SJCRH30 (cell line): ENCODE results near the gene LGR6. TPM values are rescaled to one million over a fixed set of nuclear protein-coding genes. Genes with fewer than 3 reads are reported as not detected.
"Not testable (repeated sequence)": the region's sequence is repeated elsewhere in the genome, so short reads cannot be mapped to it uniquely, and the experiment has no call there.

ENCODE experiments used
- DNase-seq, 2 experiments: peaks; one replicate each; pipeline ENCODE4 v3.0.0-alpha.2; 2015 to 2020
- H3K27ac ChIP-seq: fragments of 250-450 bp; sonication (Bioruptor Pico); 2 replicates; pipeline ENCODE4 v1.5.1; 2020; ENCODE audit warnings: mild to moderate bottlenecking, moderate library complexity
- H3K27me3 ChIP-seq: fragments of 250-450 bp; sonication (Bioruptor Pico); 2 replicates; pipeline ENCODE4 v1.5.1; 2020; ENCODE audit warnings: mild to moderate bottlenecking, moderate library complexity
- H3K36me3 ChIP-seq: fragments of 250-450 bp; sonication (Bioruptor Pico); 2 replicates; pipeline ENCODE4 v1.5.1; 2020; ENCODE audit warnings: mild to moderate bottlenecking, moderate library complexity
- H3K4me1 ChIP-seq: fragments of 250-450 bp; sonication (Bioruptor Pico); 2 replicates; pipeline ENCODE4 v1.5.1; 2020; ENCODE audit warnings: mild to moderate bottlenecking, moderate library complexity
- H3K4me3 ChIP-seq: fragments of 250-450 bp; sonication (Bioruptor Pico); 2 replicates; pipeline ENCODE4 v1.5.1; 2020; ENCODE audit warnings: mild to moderate bottlenecking, moderate library complexity
- H3K9me3 ChIP-seq: fragments of 250-450 bp; sonication (Bioruptor Pico); replicated peaks from 2 replicates; pipeline ENCODE4 v1.5.1; 2020; ENCODE audit warnings: mild to moderate bottlenecking, moderate library complexity
- total RNA-seq: library from RNA; depleted of rRNA; stranded (reverse); fragments of >200 nt; shearing (Covaris generic); gene quantifications from 2 replicates; pipeline ENCODE4 v1.2.3, GENCODE V29; 2014

Gene LGR6
- total RNA-seq, 1 experiment from 2014 or later: not detected

DNA sequence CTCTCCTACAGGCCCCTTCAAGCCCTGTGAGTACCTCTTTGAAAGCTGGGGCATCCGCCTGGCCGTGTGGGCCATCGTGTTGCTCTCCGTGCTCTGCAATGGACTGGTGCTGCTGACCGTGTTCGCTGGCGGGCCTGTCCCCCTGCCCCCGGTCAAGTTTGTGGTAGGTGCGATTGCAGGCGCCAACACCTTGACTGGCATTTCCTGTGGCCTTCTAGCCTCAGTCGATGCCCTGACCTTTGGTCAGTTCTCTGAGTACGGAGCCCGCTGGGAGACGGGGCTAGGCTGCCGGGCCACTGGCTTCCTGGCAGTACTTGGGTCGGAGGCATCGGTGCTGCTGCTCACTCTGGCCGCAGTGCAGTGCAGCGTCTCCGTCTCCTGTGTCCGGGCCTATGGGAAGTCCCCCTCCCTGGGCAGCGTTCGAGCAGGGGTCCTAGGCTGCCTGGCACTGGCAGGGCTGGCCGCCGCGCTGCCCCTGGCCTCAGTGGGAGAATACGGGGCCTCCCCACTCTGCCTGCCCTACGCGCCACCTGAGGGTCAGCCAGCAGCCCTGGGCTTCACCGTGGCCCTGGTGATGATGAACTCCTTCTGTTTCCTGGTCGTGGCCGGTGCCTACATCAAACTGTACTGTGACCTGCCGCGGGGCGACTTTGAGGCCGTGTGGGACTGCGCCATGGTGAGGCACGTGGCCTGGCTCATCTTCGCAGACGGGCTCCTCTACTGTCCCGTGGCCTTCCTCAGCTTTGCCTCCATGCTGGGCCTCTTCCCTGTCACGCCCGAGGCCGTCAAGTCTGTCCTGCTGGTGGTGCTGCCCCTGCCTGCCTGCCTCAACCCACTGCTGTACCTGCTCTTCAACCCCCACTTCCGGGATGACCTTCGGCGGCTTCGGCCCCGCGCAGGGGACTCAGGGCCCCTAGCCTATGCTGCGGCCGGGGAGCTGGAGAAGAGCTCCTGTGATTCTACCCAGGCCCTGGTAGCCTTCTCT is 124.6 kb downstream of the LGR6 start:
- no peak overlapping the region for H3K27ac ChIP-seq
- H3K9me3 ChIP-seq: no peaks in the 10 kb centered on the region
- no peaks in the 10 kb centered on the region for H3K36me3 ChIP-seq
- DNase-seq: no peak
- H3K4me3 ChIP-seq: no peak overlapping the region
- H3K4me1 ChIP-seq: no peaks in the 10 kb centered on the region
- H3K27me3 ChIP-seq: peaks cover 5% of the 10 kb centered on the region; the same call in 1 of the 2 replicates

- H3K27me3 ChIP-seq: peaks cover 5% of the 10 kb centered on the region; the same call in 1 of the 2 replicates
- H3K36me3 ChIP-seq: no peaks in the 10 kb centered on the region
- H3K9me3 ChIP-seq: 0 out of 2 replicates have a peak, but pooled peaks cover 3% of the 10 kb centered on the region
- H3K4me1 ChIP-seq: peaks cover 7% of the 10 kb centered on the region; the same call in 1 of the 2 replicates
- H3K4me3 ChIP-seq: no peak overlapping the region
- H3K27ac ChIP-seq: no peak overlapping the region
- no peak for DNase-seq
These were observed 125.9 kb downstream of the LGR6 start for GRCh38 chr1:202319381-202320080.

- Histone ChIP-seq H3K36me3 (no peaks in the 10 kb centered on the region), H3K27me3 (peaks cover 5% of the 10 kb centered on the region; the same call in 1 of the 2 replicates), H3K27ac (no peak overlapping the region), H3K4me1 (peaks cover 7% of the 10 kb centered on the region; the same call in 1 of the 2 replicates), H3K4me3 (no peak overlapping the region), H3K9me3 (0 out of 2 replicates have a peak, but pooled peaks cover 3% of the 10 kb centered on the region)
- DNase-seq: no peak
These were observed 126.4 kb downstream of the LGR6 start for GRCh38 chr1:202320081-202320405.

DNA sequence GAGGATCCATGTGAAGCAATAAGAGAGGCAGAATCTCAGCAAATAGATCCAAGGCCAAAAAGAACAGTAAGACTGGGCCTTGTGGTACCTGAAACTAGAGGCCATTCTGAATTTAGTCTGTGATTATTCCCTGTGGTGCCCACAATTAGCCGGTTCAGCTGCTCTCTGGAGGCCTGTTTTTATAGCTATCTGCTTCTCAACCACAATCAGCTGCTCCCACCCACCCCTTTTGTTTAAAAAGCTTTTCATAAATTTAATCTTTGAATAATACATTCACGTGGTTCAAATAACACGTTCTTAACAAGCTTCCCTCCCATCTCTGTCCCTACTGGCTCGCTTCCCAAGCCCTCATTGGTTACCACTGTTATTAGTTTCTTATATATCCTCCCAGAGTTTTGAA is 130.1 kb downstream of the LGR6 start:
- Histone ChIP-seq H3K27me3 (peaks cover 5% of the 10 kb centered on the region; the same call in 1 of the 2 replicates), H3K36me3 (no peaks in the 10 kb centered on the region), H3K4me3 (no peak overlapping the region), H3K9me3 (0 out of 2 replicates have a peak, but pooled peaks cover 3% of the 10 kb centered on the region), H3K27ac (no peak overlapping the region), H3K4me1 (peaks cover 7% of the 10 kb centered on the region; the same call in 1 of the 2 replicates)
- DNase-seq: no peak

DNA sequence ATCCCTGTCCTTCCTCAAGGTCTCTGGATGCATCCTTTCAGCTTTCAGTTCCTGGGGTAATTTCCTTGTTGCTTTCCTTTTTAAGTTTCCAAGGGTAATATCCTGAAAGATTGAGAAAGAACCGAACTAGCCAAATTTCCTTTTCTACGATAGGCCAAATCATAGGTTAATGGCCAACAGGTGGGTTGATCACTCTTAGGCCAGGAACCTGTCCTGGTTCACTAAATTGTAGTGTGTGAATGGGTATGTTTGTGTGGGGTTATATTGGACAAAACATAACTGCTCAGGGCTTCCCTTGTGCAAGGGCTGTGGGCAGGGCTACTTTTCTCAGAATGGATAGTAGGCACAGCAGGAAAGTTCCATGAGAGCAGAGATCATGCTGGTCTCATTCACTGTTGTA is 131.0 kb downstream of the LGR6 start:
- no peak overlapping the region for H3K4me3 ChIP-seq
- peaks cover 7% of the 10 kb centered on the region; the same call in 1 of the 2 replicates for H3K4me1 ChIP-seq
- H3K36me3 ChIP-seq: peaks cover 3% of the 10 kb centered on the region; the same call in 1 of the 2 replicates
- DNase-seq: no peak
- H3K27me3 ChIP-seq: peaks cover 5% of the 10 kb centered on the region; the same call in 1 of the 2 replicates
- H3K27ac ChIP-seq: no peak overlapping the region
- H3K9me3 ChIP-seq: 0 out of 2 replicates have a peak, but pooled peaks cover 3% of the 10 kb centered on the region

DNA sequence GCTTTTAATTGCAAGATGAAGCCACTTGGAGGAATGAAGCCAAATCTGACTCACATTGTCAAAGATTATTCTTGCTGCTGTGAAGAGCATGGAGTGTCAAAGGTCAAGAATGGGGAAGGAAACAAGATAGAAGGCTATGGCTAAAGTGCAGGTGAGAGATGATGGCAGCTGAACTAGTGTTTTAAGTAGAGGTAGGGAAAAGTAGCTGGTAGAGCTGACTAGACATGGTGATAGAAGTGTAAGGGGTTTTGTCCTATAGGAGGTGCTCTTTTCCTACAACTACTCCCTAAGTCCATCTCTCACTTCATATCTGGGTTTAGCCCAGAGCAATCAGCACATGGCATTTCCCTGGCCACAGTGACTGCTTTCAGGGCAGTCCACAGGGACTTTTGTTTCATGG is 136.3 kb downstream of the LGR6 start:
- H3K4me1 ChIP-seq: no peaks in the 10 kb centered on the region
- H3K27me3 ChIP-seq: no peaks in the 10 kb centered on the region
- no peak for DNase-seq
- H3K27ac ChIP-seq: no peak overlapping the region
- H3K36me3 ChIP-seq: peaks cover 51% of the 10 kb centered on the region
- H3K4me3 ChIP-seq: no peak overlapping the region
- no peaks in the 10 kb centered on the region for H3K9me3 ChIP-seq

DNA sequence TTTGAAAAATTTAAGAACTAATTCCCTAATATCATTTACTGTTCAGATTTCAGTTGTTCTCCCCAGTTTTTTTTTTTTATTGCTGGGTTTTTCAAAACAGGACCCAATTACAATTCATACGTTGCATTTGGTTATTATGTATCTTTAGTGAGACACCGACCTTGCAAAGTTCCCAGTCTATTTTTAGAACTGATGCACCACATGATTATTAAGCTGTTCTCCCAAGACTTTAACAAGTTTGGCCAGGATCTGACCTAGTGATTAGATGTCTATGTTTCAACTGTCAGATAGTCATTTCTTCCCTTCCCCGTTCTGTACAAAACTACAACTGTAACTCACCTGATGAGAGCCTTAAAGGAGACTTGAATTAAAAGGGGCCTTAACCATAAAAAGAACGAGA is 140.3 kb downstream of the LGR6 start:
- no peak overlapping the region for H3K27ac ChIP-seq
- no peak overlapping the region for H3K4me3 ChIP-seq
- peaks cover 80% of the 10 kb centered on the region for H3K36me3 ChIP-seq
- no peaks in the 10 kb centered on the region for H3K27me3 ChIP-seq
- H3K4me1 ChIP-seq: no peaks in the 10 kb centered on the region
- DNase-seq: no peak
- H3K9me3 ChIP-seq: no peaks in the 10 kb centered on the region

DNA sequence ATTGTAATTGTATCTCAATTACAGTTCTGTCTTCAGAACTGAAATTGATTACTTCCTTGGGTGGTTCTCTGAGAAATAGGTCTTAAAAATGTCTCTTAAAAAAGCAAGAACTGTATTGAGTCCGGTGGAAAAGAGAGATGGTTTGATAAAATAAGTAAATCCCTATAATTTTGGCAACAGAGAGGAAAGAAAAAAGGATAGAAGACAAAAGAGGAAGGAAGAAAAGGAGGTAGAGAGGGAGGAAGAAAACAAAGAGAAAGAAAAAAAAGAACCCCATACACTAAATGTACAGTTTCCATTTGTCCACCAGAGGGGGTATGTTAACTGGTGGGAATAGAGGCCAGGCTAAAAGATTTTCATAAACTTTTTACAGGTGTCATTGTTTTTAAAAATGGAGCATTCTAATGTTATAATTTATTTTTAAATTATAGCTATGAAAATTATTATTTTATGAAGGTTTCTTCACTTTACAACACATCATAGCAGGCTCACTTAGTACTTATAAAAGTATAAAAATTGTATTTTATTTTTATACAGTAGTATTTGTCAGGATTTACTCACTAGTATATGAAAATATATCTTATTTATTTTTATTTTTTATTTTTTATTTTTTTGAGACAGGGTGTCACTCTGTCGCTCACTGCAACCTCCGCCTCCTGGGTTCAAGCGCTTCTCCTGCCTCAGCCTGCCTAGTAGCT is 150.2 kb downstream of the LGR6 start:
- Histone ChIP-seq H3K36me3 (peaks cover 2% of the 10 kb centered on the region; the same call in 1 of the 2 replicates), H3K9me3 (no peaks in the 10 kb centered on the region), H3K4me1 (0 out of 2 replicates have a peak, but pooled peaks cover 5% of the 10 kb centered on the region), H3K4me3 (no peak overlapping the region), H3K27me3 (no peaks in the 10 kb centered on the region), H3K27ac (no peak overlapping the region)
- DNase-seq: peak in 1 of 2 experiments; percentile 77

DNA sequence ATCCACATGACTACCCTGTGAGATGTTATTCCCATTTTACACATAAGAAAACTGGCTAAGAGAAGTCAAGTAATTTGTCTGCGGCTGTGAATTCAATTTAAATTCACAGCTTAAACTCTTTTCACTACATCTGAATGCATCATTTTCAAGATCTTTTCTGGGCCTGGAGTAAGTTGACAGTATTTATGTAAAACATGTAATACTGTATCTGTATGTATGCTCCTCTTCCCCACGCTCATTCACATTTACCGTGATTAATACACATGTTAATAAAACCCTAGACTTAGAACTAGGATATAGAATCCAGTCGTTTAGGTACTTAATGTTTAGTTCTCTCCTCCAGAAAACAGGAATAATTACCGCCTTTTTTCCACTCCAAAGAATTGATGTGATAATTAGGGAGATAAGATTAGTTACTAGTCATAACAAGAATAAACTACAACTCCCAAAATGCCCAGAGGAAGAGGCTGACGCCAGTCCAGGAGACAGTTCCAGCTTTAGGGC is 154.5 kb downstream of the LGR6 start:
- no peaks in the 10 kb centered on the region for H3K9me3 ChIP-seq
- no peak overlapping the region for H3K27ac ChIP-seq
- H3K4me3 ChIP-seq: peak overlapping the region; percentile 81
- no peaks in the 10 kb centered on the region for H3K36me3 ChIP-seq
- DNase-seq: no peak
- 0 out of 2 replicates have a peak, but pooled peaks cover 5% of the 10 kb centered on the region for H3K4me1 ChIP-seq
- no peaks in the 10 kb centered on the region for H3K27me3 ChIP-seq

- no peaks in the 10 kb centered on the region for H3K9me3 ChIP-seq
- peak within 1 kb of the TSS; percentile 81 for H3K4me3 ChIP-seq
- H3K36me3 ChIP-seq: no peaks in the 10 kb centered on the region
- H3K27me3 ChIP-seq: no peaks in the 10 kb centered on the region
- 0 out of 2 replicates have a peak, but pooled peaks cover 5% of the 10 kb centered on the region for H3K4me1 ChIP-seq
- H3K27ac ChIP-seq: peak within 1 kb of the TSS; percentile 64
- peak; percentile 99 for DNase-seq
These were observed 155.1 kb downstream of the LGR6 start, which contains the start of gene PPP1R12B for GRCh38 chr1:202348509-202349205. PPP1R12B (plus strand) TSS chr1:202348699; CDS start chr1:202348852, 153 bp downstream.

- DNase-seq: peak in 1 of 2 experiments; percentile 27
- Histone ChIP-seq H3K27me3 (no peaks in the 10 kb centered on the region), H3K9me3 (no peaks in the 10 kb centered on the region)
These were observed 155.8 kb downstream of the LGR6 start for GRCh38 chr1:202349206-202349928.

DNA sequence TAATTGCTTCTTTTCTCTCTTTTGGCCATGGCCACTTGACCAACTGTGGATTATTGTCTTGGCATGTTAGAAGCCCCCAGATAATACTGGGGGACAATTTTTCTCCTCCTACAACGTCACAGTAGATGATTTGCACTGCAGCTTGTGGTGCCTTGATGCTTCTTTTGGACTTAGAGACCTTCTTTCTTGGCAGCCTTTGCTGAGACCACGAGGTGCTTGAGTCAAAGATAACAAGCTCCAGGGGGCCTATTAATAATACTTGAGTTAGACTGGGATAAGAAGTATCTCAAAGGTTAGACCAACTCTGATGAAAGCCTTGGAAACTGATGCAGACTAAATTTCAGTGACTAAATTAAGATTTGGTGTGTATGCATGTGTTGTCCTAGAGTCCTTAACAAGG is 158.1 kb downstream of the LGR6 start:
- no peak for DNase-seq
- Histone ChIP-seq H3K27ac (no peak overlapping the region), H3K9me3 (no peaks in the 10 kb centered on the region), H3K4me1 (0 out of 2 replicates have a peak, but pooled peaks cover 5% of the 10 kb centered on the region), H3K27me3 (no peaks in the 10 kb centered on the region), H3K4me3 (no peak overlapping the region), H3K36me3 (no peaks in the 10 kb centered on the region)

More at GRCh38 chr1:202349206-202349928, 155.8 kb downstream of the LGR6 start:
- no peaks in the 10 kb centered on the region for H3K36me3 ChIP-seq
- H3K4me3 ChIP-seq: peak overlapping the region; percentile 81
- H3K4me1 ChIP-seq: 0 out of 2 replicates have a peak, but pooled peaks cover 5% of the 10 kb centered on the region
- peak overlapping the region; percentile 64 for H3K27ac ChIP-seq

DNA sequence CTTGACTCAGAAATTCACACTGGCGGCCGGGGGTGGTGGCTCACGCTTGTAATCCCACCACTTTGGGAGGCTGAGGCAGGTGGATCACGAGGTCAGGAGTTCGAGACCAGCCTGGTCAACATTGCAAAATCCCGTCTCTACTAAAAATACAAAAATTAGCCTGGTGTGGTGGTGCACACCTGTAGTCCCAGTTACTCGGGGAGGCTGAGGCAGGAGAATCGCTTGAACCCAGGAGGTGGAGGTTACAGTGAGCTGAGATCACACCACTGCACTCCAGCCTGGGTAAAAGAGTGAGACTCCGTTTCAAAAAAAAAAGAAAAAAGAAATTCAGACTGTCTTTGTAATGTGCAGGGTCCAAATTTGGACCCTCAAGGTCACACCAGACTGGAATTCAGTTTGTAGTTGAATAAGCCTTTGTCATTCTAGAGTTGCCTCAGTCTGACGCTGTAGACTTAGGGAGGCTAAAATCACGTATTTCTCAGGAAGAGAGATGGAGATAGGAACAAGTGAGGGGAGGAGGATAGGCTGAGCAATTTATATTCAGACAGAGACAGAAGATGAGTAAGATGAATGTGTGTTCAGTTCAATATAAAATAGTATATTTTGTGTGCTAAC is 159.1 kb downstream of the LGR6 start:
- not testable (repeated sequence) for H3K4me3 ChIP-seq, H3K4me1 ChIP-seq

More for the DNA sequence above, 159.1 kb downstream of the LGR6 start:
- H3K27ac ChIP-seq, H3K9me3 ChIP-seq, H3K36me3 ChIP-seq, DNase-seq, H3K27me3 ChIP-seq: not testable (repeated sequence)
